ENCODE data around the gene PCBP3. TPM values are rescaled to one million over a fixed set of nuclear protein-coding genes. Genes with fewer than 3 reads are reported as not detected.

The PCBP3 gene
- polyA plus RNA-seq, 1 donor from 2014 or later, result 1.7 TPM

DNA sequence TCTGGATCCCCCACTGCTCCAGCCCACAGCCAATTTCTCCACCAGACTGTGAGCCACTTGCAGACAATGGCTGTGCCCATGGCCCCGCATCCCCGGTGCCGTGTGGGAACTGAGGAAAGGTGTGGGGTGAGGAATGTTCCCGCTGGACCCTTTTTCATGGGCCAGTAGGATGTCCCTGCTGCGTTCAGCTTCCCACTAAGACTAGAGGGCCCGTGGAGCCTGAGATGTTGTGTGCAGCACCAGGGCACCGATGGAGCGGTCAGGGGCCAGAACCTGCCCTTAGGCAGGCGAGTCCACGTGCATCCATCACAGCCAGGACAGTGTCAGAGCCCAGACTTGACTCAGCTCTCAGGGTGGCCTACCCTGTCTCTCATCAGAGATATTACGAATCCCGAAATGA, 232.4 kb downstream of the PCBP3 start:
- no peaks in the 10 kb centered on the region for H3K36me3 ChIP-seq (ENCODE audit: insufficient read depth, low read length)
- H3K4me2 ChIP-seq (ENCODE audit: low read length), result no peak overlapping the region
- H3K9me2 ChIP-seq (ENCODE audit: insufficient read depth, low read length), result no peaks in the 10 kb centered on the region
- no peaks in the 10 kb centered on the region for H3K9me3 ChIP-seq (ENCODE audit: low read length)
- H3K9ac ChIP-seq (ENCODE audit: low read length), result peak overlapping the region; percentile 41
- H3K4me3 ChIP-seq (ENCODE audit: low read length), result no peak overlapping the region
- H2AFZ ChIP-seq (ENCODE audit: low read depth, low read length), result no peak overlapping the region
- no peaks in the 10 kb centered on the region for H3F3A ChIP-seq (ENCODE audit: insufficient read depth, low read length, poor library complexity, severe bottlenecking)
- H3K79me2 ChIP-seq (replicated peaks; ENCODE audit: insufficient read depth, low read length), result no peaks in the 10 kb centered on the region
- no peaks in the 10 kb centered on the region for H3K27me3 ChIP-seq (ENCODE audit: insufficient read depth, low read depth, low read length)
- H3K27ac ChIP-seq (ENCODE audit: low read length), result no peak overlapping the region
- TF ChIP-seq RAD21 (conservative IDR thresholded peaks at IDR 0.05), result no peak
- TF ChIP-seq TAF1 (IDR thresholded peaks at IDR 0.05; ENCODE audit: low read depth), result no peak
- TF ChIP-seq EP300 (conservative IDR thresholded peaks at IDR 0.05; ENCODE audit: poor library complexity, severe bottlenecking), result no peak
- no peak for TF ChIP-seq SMC3 (conservative IDR thresholded peaks at IDR 0.05; ENCODE audit: poor library complexity)
- TF ChIP-seq, protein P1, sequence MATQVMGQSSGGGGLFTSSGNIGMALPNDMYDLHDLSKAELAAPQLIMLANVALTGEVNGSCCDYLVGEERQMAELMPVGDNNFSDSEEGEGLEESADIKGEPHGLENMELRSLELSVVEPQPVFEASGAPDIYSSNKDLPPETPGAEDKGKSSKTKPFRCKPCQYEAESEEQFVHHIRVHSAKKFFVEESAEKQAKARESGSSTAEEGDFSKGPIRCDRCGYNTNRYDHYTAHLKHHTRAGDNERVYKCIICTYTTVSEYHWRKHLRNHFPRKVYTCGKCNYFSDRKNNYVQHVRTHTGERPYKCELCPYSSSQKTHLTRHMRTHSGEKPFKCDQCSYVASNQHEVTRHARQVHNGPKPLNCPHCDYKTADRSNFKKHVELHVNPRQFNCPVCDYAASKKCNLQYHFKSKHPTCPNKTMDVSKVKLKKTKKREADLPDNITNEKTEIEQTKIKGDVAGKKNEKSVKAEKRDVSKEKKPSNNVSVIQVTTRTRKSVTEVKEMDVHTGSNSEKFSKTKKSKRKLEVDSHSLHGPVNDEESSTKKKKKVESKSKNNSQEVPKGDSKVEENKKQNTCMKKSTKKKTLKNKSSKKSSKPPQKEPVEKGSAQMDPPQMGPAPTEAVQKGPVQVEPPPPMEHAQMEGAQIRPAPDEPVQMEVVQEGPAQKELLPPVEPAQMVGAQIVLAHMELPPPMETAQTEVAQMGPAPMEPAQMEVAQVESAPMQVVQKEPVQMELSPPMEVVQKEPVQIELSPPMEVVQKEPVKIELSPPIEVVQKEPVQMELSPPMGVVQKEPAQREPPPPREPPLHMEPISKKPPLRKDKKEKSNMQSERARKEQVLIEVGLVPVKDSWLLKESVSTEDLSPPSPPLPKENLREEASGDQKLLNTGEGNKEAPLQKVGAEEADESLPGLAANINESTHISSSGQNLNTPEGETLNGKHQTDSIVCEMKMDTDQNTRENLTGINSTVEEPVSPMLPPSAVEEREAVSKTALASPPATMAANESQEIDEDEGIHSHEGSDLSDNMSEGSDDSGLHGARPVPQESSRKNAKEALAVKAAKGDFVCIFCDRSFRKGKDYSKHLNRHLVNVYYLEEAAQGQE (IDR thresholded peaks at IDR 0.05; ENCODE audit: borderline replicate concordance), result no peak
- TF ChIP-seq CTCF (IDR thresholded peaks at IDR 0.05; ENCODE audit: poor library complexity, severe bottlenecking), result no peak
- no peak for TF ChIP-seq POLR2AphosphoS5 (IDR thresholded peaks at IDR 0.05)
- no peak for TF ChIP-seq MXI1 (conservative IDR thresholded peaks at IDR 0.05; ENCODE audit: poor library complexity, severe bottlenecking)
- no peak for TF ChIP-seq EZH2 (IDR thresholded peaks at IDR 0.05; ENCODE audit: borderline replicate concordance, insufficient read depth, low read length, poor library complexity, severe bottlenecking)
- no peaks in the 10 kb centered on the region for H4K20me1 ChIP-seq (ENCODE audit: insufficient read depth)

DNA sequence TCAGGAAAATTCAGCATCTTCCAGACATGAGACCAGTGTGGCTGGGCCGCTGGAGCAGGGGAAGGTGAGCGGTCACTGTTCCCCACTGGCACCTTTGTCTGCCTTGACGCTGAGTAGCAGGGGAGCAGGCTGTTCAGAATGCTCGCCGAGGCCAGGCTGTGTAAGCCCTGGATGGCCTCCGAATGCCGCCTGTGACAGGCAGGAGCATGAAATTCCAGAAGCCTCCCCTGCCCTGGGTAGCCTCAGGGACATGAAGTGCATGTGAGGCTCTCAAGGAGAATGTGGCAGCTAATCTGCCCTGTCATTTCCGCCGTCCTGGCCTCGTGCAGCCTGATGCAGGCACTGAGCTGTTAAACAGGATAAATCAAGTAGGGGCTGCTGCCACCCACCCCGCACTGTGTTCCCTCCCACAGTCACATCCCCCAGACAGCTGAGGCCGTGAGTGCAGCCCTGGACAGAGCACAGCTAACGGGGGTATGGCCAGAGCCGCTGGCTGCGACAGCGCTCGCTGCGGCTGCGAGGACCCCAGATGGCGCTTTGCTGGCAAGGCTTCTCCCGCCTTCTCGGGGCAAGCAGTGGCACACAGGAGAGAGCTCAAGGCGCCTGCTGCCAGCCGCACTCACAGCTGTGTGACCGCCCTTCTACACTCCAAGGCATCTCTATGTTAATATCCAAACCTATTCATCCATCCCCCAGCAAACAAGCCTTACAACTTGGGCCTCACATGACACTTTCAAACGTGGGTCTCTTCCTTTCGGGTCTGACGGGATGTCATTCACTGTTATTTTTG, 233.1 kb downstream of the PCBP3 start:
- H2AFZ ChIP-seq (ENCODE audit: low read depth, low read length), result no peak overlapping the region
- H3K9ac ChIP-seq (ENCODE audit: low read length), result peak overlapping the region; percentile 41
- H3K4me2 ChIP-seq (ENCODE audit: low read length), result no peak overlapping the region
- H3K79me2 ChIP-seq (replicated peaks; ENCODE audit: insufficient read depth, low read length), result no peaks in the 10 kb centered on the region
- H3K27ac ChIP-seq (ENCODE audit: low read length), result no peak overlapping the region
- no peaks in the 10 kb centered on the region for H3F3A ChIP-seq (ENCODE audit: insufficient read depth, low read length, poor library complexity, severe bottlenecking)
- H3K36me3 ChIP-seq (ENCODE audit: insufficient read depth, low read length), result no peaks in the 10 kb centered on the region
- no peaks in the 10 kb centered on the region for H3K9me2 ChIP-seq (ENCODE audit: insufficient read depth, low read length)
- no peak overlapping the region for H3K4me3 ChIP-seq (ENCODE audit: low read length)
- TF ChIP-seq MXI1 (conservative IDR thresholded peaks at IDR 0.05; ENCODE audit: poor library complexity, severe bottlenecking) (no peak), EP300 (conservative IDR thresholded peaks at IDR 0.05; ENCODE audit: poor library complexity, severe bottlenecking) (peak; percentile 18)
- no peaks in the 10 kb centered on the region for H4K20me1 ChIP-seq (ENCODE audit: insufficient read depth)
- H3K9me3 ChIP-seq (ENCODE audit: low read length), result no peaks in the 10 kb centered on the region
- no peaks in the 10 kb centered on the region for H3K27me3 ChIP-seq (ENCODE audit: insufficient read depth, low read depth, low read length)

Measured in neural cell (in vitro differentiated cells).